ENCODE measurements around the gene MOB1B. TPM values are rescaled to one million over a fixed set of nuclear protein-coding genes. Genes with fewer than 3 reads are reported as not detected.
"Not testable (repeated sequence)": the region's sequence is repeated elsewhere in the genome, so short reads cannot be mapped to it uniquely, and the experiment has no call there.

The MOB1B gene
- polyA plus RNA-seq, 3 donors: 35.2 to 73.4 (median 48.4) TPM

DNA sequence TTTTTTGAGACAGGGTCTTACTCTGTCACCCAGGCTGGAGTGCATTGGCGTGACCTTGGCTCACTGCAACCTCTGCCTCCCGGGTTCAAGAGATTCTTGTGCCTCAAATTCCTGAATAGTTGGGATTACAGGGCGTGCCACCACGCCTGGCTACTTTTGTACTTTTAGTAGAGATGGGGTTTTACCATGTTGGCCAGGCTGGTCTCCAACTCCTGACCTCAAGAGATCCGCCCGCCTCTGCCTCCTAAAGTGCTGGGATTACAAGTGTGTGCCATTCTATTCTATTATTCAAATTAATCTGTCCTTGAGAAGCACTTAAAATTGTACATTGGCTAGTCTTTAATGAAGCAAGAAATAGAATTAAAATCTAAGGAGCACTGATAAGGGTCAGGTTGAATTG is 3.6 kb upstream of the MOB1B start:
- not testable (repeated sequence) for DNase-seq (ENCODE audit: extremely low read depth in 1 of 11, low read depth in 9 of 11, low spot score in 4 of 11)

DNA sequence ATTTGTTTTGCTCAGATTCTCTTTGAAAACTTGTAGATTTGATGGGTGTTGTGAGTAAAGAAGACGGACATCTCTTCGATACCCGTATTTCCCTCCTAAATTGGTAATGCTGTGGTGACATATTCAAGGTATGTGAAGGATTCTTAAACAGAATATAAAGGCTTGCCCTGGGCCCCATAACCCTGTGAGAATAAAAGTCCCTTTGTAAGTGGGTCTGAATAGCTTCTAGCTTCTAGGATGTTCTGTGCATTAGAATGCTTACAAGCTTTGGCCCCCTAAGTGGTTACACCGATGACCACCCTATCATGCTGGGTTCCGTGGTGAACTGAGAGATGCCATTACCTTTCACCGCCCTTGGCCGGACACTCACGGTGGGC is 574 bp upstream of the MOB1B start:
- peak in 1 of 11 donors; percentile 27 for DNase-seq (ENCODE audit: extremely low read depth in 1 of 11, low read depth in 9 of 11, low spot score in 4 of 11)

DNA sequence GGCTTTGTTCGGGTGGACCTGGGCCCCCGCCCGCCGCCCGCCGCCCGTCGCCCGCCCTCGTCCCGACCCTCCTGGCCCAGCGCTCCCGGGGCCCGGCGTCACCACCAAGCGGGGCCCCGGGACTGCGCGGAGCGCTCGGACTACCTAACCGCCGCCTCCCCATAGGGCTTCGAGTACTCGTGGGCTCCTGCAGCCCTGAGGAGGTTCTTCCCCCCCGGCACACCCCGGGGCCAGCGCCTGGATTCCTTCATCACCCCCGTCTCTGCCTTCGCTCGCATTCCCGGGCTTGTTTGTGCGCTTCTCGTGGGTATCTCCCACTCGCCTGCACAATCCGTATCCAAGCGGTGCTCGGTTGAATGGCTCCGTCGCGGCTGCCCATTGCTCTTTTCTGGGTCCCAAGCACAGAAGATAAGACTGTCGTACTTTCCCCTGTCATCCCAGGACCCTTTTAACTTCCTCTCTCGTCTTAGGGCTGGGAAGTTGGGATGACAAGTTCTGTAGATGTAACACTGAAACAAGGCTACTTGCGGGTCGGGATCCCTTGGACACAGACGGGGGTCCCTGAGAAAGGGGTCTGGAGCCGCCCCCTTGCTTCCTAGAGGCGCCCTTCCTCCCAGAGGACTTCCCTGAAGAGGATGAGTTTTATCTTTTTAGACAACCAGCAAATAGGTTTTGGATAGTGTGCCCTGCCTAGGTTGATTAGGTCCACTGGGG is 565 bp downstream of the MOB1B start:
- peak in 6 of 11 donors; percentile 37 to 55 (median 46) for DNase-seq (ENCODE audit: extremely low read depth in 1 of 11, low read depth in 9 of 11, low spot score in 4 of 11)

DNA sequence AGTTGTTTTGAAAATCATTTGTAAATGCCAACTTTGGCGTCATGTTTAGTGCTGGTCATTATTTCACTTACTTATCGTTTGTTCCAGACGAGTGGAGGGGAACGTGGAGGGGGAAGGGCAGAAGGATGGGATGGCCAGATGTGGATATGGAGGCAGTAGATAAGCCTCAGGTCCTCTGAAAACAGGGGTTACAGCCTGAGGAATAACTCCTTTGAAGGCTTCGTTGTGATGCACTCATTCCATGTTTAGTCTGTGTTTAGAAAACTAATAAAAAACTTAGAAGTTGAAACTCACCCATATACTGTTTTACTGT is 1.1 kb downstream of the MOB1B start:
- DNase-seq (ENCODE audit: extremely low read depth in 1 of 11, low read depth in 9 of 11, low spot score in 4 of 11): peak in 1 of 11 donors; percentile 38

DNA sequence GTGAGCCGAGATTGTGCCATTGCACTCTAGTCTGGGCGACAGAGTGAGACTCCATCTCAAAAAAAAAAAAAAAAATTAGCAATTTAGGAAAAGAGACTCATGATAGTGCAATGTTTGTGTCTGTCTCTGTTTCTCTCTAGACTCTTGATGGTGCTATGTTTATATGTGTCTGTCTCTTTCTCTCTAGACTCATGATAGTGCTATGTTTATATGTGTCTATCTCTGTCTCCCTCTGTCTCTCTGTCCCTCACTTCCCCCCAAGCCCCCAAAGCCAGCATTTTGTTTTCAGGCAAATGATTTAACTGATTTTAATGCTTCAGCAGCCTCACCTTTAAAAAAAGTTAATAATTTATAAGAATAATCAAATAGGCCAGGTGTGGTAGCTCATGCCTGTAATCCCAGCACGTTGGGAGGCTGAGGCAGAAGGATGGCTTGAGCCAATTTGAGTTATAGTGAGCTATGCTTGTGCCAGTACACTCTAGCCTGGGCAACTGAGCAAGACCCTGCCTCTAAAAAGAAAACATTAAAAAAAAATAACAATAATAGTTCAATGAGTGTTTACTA is 6.9 kb downstream of the MOB1B start:
- DNase-seq (ENCODE audit: extremely low read depth in 1 of 11, low read depth in 9 of 11, low spot score in 4 of 11): no peak

DNA sequence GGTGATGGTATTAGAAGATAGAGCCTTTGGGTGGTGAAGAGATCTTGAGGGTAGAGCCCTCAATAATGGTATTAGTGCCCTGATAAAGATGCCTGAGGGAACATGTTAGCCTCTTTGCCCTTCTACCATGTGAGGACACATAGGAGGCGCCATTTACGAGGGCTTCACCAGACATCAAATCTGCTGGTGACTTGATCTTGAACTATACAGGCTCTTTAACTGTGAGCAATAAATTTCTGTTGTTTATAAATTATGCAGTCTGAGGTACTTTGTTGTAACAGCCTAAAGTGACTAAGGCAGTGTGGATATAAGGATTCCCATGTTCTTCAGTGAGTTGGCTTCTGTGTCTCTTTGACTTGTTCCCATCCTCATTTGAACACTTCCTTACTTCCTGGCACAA is 11.8 kb downstream of the MOB1B start:
- no peak for DNase-seq (ENCODE audit: extremely low read depth in 1 of 11, low read depth in 9 of 11, low spot score in 4 of 11)

DNA sequence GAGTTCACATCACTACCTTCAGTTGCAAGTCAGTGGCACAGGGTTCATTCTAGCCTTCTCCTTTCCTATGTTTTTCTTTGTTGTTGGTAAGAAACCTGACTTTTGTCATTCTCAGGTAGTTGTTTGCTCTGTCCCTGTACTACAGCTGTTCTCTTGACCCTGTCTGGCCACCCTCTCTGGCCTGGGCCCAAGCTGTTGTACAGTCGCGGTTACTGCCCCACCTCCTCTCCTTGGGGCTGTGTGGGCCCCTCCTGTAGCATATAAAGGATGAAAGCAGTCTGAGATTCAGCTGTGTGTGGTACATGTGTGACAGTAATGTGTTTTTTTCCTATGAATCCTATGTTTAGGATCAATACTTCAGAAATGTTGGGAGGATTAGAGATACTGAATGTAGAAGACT is 12.5 kb downstream of the MOB1B start:
- no peak for DNase-seq (ENCODE audit: extremely low read depth in 1 of 11, low read depth in 9 of 11, low spot score in 4 of 11)

DNA sequence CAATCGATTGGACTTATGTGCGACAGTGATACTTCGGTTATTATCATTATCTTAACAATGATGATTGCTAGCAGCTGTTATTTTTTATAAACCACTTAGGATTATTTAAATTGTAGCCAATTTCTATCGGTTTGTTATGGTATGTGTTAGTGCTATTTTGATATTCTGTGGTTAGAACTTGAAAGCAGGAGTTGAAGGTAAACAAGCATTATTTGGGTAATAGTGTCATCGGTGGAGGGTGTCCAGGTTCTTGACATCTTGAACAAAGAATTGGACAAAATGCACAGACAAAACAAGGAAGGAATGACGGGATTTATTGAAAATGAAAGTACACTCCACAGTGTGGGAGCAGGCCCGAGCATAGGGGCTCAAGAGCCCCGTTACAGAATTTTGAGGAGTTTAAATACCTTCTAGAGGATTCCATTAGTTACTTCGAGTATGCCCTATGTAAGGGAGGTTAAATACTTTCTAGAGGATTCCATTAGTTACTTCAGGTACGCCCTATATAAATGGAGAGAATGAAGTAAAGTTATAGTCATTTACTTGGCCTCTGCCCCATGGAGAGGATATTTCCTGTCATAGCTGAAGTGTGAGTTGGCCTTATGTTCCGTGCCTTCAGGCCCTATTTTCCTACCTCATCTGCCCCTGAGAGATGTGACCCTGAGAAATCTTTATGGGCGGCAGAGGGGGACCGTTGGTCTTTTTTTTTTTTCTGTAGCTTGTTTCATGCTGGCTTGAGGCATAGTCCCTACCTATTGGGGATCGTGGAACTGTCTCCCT is 13.1 kb downstream of the MOB1B start:
- no peak for DNase-seq (ENCODE audit: extremely low read depth in 1 of 11, low read depth in 9 of 11, low spot score in 4 of 11)

DNA sequence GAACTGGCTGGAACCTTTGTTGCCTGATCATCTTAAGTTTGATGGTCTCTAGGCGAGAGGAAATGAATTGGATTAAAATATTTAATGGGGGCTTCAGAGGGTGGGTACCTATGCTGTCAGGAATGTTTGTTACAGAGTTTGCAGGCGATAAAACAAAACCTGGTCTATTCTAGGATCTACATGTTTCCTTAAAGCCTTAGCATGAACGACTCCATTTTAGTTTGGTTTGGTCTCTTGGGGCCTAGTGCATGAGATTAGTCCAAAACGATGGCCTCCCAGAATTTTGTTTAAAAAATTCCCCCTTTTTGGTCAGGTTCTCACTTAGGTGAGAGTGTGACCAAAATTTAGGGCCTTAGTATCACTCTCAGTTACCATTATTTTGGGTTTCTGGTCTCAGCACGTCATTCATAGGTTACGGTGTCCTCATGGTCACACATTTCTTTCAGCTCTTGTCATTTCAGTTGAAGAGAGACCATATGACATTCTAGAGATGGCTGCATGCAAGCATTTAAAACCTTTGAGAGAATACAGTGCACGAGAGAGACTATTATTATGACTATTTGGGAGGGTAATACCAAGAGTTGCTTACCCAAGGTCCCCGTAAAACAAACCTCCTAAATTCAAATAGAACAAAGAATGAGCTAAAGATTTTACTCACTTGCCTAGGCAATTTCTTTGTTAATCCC is 13.8 kb downstream of the MOB1B start:
- DNase-seq (ENCODE audit: extremely low read depth in 1 of 11, low read depth in 9 of 11, low spot score in 4 of 11): no peak

DNA sequence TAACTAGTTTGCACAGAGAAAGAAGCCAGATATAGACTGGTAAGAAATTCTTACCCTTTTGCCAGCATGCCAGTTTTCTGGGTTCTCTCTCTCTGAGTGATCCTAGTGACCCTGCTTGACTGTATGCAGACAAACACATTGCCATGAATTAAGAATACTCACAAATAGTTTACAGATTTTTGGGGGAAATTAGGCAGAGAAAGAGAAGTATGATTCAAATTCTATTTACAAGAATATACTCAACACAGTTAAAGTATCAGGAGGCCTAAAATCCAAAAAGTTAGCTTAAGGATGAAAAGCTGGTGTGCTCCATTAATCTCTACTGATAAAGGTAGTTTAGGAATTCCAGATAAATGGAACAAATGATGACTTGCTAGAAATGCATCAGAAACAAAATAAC is 18.4 kb downstream of the MOB1B start:
- DNase-seq (ENCODE audit: extremely low read depth in 1 of 11, low read depth in 9 of 11, low spot score in 4 of 11): no peak

DNA sequence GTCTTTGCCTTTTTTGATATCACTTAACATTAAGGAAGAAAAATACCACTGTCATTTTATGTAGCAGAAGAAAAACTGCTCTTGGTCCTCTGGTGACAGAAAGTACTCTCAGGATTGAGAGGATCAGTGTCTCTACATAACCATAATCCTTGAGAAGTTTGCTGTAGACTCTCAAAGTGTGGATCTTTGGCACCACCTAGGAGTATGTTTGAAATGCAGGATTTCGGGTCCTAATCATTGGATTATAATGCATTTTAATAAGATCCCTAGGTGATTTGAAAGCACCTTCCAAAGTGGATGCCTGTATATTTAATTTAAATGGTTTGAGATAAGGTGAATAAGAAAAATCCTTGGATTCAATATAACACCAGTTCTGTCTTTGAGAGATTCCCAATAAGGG is 23.2 kb downstream of the MOB1B start:
- no peak for DNase-seq (ENCODE audit: extremely low read depth in 1 of 11, low read depth in 9 of 11, low spot score in 4 of 11)

DNA sequence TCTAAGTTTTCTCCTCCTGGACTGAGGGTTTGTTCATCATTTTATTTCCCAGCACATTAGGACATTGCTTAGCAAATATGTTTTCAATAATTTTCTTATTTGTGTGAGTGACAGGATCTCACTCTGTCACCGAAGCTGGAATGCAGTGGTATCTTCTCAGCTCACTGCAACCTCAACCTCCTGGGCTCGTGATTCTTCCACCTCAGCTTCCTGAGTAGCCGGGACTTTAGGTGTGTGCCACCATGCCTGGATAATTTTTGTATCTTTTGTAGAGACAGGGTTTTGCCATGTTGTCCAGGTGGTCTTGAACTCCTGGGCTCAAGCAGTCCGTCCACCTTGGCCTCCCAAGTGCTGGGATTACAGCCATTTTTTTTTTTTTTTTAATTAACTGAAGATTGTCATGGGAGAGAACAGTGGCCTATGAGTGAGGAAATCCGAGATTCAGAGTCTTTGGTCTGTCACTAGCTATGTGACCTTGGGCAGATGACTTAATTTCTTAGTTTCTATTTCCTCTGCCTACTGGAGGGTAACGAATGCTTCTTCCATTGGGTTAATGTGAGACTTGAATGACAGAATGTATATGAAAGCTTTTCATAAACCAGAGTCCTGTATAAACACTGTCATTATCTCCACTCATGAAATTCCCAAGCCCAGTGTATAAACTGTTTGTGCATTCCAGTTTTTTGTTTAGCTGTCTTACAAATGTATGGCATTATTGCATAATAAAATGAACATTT is 23.9 kb downstream of the MOB1B start:
- peak in 3 of 11 donors; percentile 13 to 36 (median 36) for DNase-seq (ENCODE audit: extremely low read depth in 1 of 11, low read depth in 9 of 11, low spot score in 4 of 11)

DNA sequence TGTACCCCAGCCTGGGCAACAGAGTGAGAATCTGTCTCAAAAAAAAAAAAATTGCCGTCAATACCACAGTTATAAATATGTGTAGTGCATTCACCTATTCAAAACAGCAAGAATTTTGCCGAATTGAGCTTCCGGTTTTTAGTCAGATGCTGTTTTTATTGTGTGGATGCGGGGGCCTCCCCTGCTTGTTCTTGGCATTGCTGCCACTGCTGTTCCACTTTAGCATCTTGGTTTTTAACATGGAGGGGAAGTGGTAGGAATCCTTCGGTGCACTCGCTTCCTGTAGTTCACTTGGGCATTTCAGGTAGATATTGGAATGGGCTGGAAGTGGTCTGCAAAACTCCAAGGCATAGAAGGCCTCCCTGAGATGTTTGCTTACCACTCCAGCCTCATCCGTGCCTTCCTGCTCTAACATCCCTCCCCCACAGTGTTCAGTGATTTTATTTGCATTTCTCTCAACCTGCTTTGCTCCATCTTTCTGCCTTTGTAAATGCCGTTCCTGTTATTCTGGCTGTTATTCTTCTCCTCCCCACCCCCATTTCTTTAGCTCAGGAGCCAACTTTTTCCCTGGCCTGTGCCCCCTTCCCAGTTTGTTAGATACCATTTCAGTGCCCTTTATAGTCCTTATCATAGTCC is 25.5 kb downstream of the MOB1B start:
- no peak for DNase-seq (ENCODE audit: extremely low read depth in 1 of 11, low read depth in 9 of 11, low spot score in 4 of 11)

DNA sequence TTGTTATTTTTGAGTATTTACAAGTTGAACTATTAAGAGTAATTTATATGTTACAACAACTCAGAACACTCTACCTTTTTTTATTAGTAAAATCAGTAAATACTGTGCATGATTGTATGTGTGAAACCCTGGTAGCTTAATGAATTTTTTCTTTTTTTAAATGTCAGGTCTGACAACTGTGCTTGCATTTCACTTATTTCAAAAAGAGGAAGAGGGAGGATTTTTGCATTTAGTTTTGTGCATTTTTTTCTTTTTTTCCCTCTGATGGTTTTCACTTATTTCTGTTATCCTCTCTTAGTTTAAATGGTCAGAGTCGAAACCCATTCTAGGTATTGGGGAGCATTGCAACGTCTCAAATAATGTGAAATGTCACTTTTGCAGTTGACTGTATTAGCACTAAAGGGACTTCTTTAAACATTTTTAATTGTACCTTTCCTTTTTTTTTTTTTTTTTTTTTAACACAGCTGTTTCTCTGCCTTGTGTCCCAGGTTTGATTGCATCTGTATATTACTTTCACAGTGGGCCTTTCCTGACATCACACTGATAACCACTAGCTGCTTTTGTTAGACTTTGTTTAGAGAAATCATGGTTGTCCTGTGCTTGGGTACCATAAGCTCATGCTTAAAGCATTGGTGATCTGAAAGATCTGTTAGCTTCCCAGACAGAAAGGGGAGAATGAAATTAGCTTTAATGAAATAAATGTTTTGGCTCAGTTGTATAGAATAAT is 28.5 kb downstream of the MOB1B start:
- DNase-seq (ENCODE audit: extremely low read depth in 1 of 11, low read depth in 9 of 11, low spot score in 4 of 11): no peak

DNA sequence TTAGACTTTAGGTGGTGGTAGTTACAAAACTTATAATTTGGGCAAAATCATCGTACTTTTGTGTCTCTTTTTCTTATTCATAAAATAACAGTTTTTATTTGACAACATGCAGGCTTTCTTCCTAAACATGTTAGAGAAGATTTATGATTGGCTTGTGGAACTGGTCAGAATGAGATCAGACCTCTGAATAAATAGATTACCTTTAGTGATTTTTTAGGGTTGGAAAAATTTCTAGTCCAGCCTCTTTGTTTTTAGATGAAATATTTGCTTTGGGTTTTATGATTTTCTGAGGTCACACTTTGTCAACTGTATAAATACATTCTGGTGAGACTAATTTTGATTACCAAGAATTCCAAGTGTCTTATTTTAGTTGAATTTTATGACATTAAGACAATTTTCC is 29.2 kb downstream of the MOB1B start:
- no peak for DNase-seq (ENCODE audit: extremely low read depth in 1 of 11, low read depth in 9 of 11, low spot score in 4 of 11)

DNA sequence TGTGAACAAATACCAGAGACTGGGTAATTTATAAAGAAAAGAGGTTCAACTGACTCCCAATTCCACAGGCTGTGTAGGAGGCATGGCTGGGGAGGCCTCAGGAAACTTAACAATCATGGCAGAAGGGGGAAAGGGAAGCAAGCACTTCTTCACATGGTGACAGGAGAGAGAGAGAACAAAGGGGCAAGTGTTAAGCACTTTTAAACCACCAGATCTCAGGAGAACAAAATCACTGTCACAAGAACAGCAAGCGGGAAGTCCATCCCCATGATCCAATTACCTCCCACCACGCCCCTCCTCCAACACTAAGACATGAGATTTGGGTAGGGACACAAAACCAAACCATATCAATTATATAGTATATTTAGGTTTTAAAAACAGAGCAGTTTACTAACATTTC is 30.8 kb downstream of the MOB1B start:
- no peak for DNase-seq (ENCODE audit: extremely low read depth in 1 of 11, low read depth in 9 of 11, low spot score in 4 of 11)

DNA sequence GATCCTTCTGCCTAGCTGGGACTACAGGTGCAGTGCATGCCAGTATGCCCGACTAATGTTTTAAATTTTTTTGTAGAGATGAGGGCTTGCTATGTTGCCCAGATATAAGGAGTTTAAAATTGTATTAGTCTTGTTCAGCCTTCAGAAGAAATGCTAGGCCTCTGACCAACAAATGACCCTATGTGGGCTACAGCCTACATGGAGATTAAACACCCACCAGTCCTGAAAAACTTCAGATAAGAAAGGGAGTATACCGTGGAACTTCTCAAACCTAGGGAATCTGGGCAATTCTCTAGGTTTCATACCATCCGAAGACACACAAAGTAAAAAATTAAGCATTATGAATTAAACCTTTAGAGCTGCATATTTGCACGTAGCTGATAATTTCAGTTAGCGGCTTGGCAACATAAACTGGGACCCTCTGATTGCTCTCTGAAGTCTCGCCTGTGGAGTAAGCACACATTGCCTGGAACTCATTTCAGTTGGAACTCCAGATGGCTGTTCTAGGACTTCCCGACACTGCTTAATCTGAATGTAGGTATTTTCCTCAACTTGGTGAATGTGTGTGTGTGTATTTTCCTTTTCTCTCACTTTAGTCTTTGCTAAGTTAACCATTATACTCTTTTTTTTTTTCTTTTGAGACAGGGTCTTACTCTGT is 33.0 kb downstream of the MOB1B start:
- DNase-seq (ENCODE audit: extremely low read depth in 1 of 11, low read depth in 9 of 11, low spot score in 4 of 11): no peak

Data from renal cortex interstitium (tissue), 11 donors.